CD4-positive, alpha-beta memory T cell (primary cell): ENCODE data around the gene SELENON. TPM values are rescaled to one million over a fixed set of nuclear protein-coding genes. Genes with fewer than 3 reads are reported as not detected.

Experiments used
- CTCF ChIA-PET: fragments of 350-600 bp; sonication (Branson Sonifier 250); formaldehyde crosslinking; loops from one replicate; lab custom pipeline; 2021; ENCODE audit warnings: inconsistent platforms; ENCODE audit not compliant: partially characterized antibody; lab: Charles Lee
- POLR2A ChIA-PET: fragments of 350-600 bp; sonication (Branson Sonifier 250); formaldehyde crosslinking; loops from one replicate; lab custom pipeline; 2021; ENCODE audit not compliant: partially characterized antibody; lab: Charles Lee
- DNase-seq, 5 donors: peaks; one replicate each; pipeline versions ENCODE4 v3.0.0 to v3.0.0-alpha.2; 2020 to 2022; ENCODE audit warnings: mixed read lengths in 1 of 5
- H3K27ac ChIP-seq: one replicate; pipeline ENCODE4 v1.7.0; 2013; ENCODE audit warnings: low read depth, low read length
- H3K27me3 ChIP-seq: 2 replicates; pipeline ENCODE4 v1.7.0; 2013; ENCODE audit warnings: mild to moderate bottlenecking, low read length, moderate library complexity; ENCODE audit not compliant: insufficient read depth
- H3K36me3 ChIP-seq: 2 replicates; pipeline ENCODE4 v1.7.0; 2013; ENCODE audit warnings: mild to moderate bottlenecking, low read length, moderate library complexity; ENCODE audit not compliant: insufficient read depth
- H3K4me1 ChIP-seq: 2 replicates; pipeline ENCODE4 v1.7.0; 2013; ENCODE audit warnings: mild to moderate bottlenecking, low read length, moderate library complexity; ENCODE audit not compliant: insufficient read depth
- H3K4me3 ChIP-seq, 2 donors: one replicate each; pipeline ENCODE4 v1.7.0; 2013; ENCODE audit warnings: low read length in 2 of 2, mild to moderate bottlenecking in 1 of 2
- H3K9me3 ChIP-seq, 2 donors: one replicate each; pipeline ENCODE4 v1.7.0; 2013; ENCODE audit warnings: low read length in 2 of 2, control low read depth in 1 of 2; ENCODE audit not compliant: control insufficient read depth in 1 of 2
- H3K27ac Mint-ChIP-seq, 7 donors: one replicate each; pipeline ENCODE4 v1.8.0; 2020 to 2021; ENCODE audit warnings: mixed read lengths in 7 of 7, mild to moderate bottlenecking in 6 of 7, inconsistent platforms in 3 of 7, moderate library complexity in 3 of 7
- H3K27me3 Mint-ChIP-seq, 2 donors: one replicate each; pipeline ENCODE4 v1.8.0; 2020 to 2021; ENCODE audit warnings: mixed read lengths in 2 of 2
- H3K36me3 Mint-ChIP-seq, 2 donors: one replicate each; pipeline ENCODE4 v1.8.0; 2020 to 2021; ENCODE audit warnings: mixed read lengths in 2 of 2, inconsistent platforms in 1 of 2, mild to moderate bottlenecking in 1 of 2
- H3K4me1 Mint-ChIP-seq, 4 donors: one replicate each; pipeline ENCODE4 v1.8.0; 2020 to 2021; ENCODE audit warnings: mixed read lengths in 4 of 4, mild to moderate bottlenecking in 1 of 4
- H3K4me3 Mint-ChIP-seq, 8 donors: one replicate each; pipeline ENCODE4 v1.8.0; 2020 to 2021; ENCODE audit warnings: mixed read lengths in 8 of 8, mild to moderate bottlenecking in 7 of 8, moderate library complexity in 6 of 8, inconsistent platforms in 3 of 8
- H3K9me3 Mint-ChIP-seq, 8 donors: one replicate each; pipeline ENCODE4 v1.8.0; 2020 to 2021; ENCODE audit warnings: mixed read lengths in 8 of 8, mild to moderate bottlenecking in 5 of 8, inconsistent platforms in 3 of 8, moderate library complexity in 1 of 8
- intact Hi-C: fragments of 100-400 bp; cut with micrococcal nuclease; formaldehyde crosslinking; loops from one replicate; pipeline ENCODE4 v1.15.1; 2023
- polyA plus RNA-seq, 2 donors: library from polyadenylated mRNA; unstranded; fragments of 300-500 nt; fragmentation: Illumina TruSeq; gene quantifications; one replicate each; pipeline ENCODE4 v1.2.3, GENCODE V29; 2021
- total RNA-seq, 2 experiments: library from RNA; stranded (reverse); gene quantifications; one replicate each; pipeline ENCODE4 v1.2.3, GENCODE V29; 2021

SELENON gene
- total and polyA plus RNA-seq, 4 experiments from 2014 or later = 0.65 to 26.2 (median 15.6) TPM

GRCh38 chr1:25797939-25798338, 2.1 kb upstream of the SELENON start:
- Histone ChIP-seq H3K4me3 (no peak overlapping the region), H3K36me3 (no peaks in the 10 kb centered on the region), H3K27me3 (no peaks in the 10 kb centered on the region), H3K27ac (no peak overlapping the region), H3K4me1 (peaks cover 64% of the 10 kb centered on the region), H3K9me3 (no peaks in the 10 kb centered on the region)
- intact Hi-C loops = loop anchor here (1.0 to 10.0 kb wide), 5 partner anchors 121 to 553 kb away; partner anchors contain the start of gene RSRP1
- H3K4me1 Mint-ChIP-seq = peaks cover 40 to 76% (median 59%) of the 10 kb centered on the region in 4 donors
- H3K36me3 Mint-ChIP-seq = peaks cover 0 to 3% of the 10 kb centered on the region in 2 donors
- peak overlapping the region; percentile 57 to 95 (median 77) for H3K27ac Mint-ChIP-seq
- DNase-seq = no peak
- H3K27me3 Mint-ChIP-seq = peaks cover 0 to 2% of the 10 kb centered on the region in 2 donors
- H3K4me3 Mint-ChIP-seq = peak overlapping the region in 5 of 8 donors; percentile 34 to 79 (median 40)
- H3K9me3 Mint-ChIP-seq = peaks cover 0 to 3% (median 0%) of the 10 kb centered on the region in 8 donors
- ChIA-PET POLR2A (interaction anchor here (1.0 to 5.3 kb wide), 5 partner anchors 12 to 188 kb away, joined by 3 to 37 read pairs (median 5); no protein-coding TSS in a partner anchor), CTCF (interaction anchor here (0.8 to 13.3 kb wide), 16 partner anchors 10 to 278 kb away, joined by 3 to 218 read pairs (median 4); partner anchors contain the start of gene MTFR1L)

GRCh38 chr1:25798666-25799351, 1.2 kb upstream of the SELENON start:
- peaks cover 40 to 77% (median 61%) of the 10 kb centered on the region in 4 donors for H3K4me1 Mint-ChIP-seq
- Histone ChIP-seq H3K9me3 (no peaks in the 10 kb centered on the region), H3K27ac (no peak overlapping the region), H3K4me3 (no peak overlapping the region), H3K27me3 (no peaks in the 10 kb centered on the region), H3K36me3 (no peaks in the 10 kb centered on the region), H3K4me1 (peaks cover 72% of the 10 kb centered on the region)
- H3K27me3 Mint-ChIP-seq = peaks cover 0 to 2% of the 10 kb centered on the region in 2 donors
- intact Hi-C loops = loop anchor here (5.0 to 10.0 kb wide), 3 partner anchors 122 to 554 kb away; partner anchors contain the start of gene RSRP1
- peaks cover 0 to 3% of the 10 kb centered on the region in 2 donors for H3K36me3 Mint-ChIP-seq
- H3K27ac Mint-ChIP-seq = peak overlapping the region; percentile 48 to 95 (median 86)
- ChIA-PET POLR2A (interaction anchor here (0.9 to 5.3 kb wide), 8 partner anchors 11 to 295 kb away, joined by 3 to 37 read pairs (median 5); no protein-coding TSS in a partner anchor), CTCF (interaction anchor here (0.8 to 13.3 kb wide), 12 partner anchors 12 to 279 kb away, joined by 3 to 218 read pairs (median 4); no protein-coding TSS in a partner anchor)
- peaks cover 0 to 3% (median 0%) of the 10 kb centered on the region in 8 donors for H3K9me3 Mint-ChIP-seq
- H3K4me3 Mint-ChIP-seq = peak overlapping the region; percentile 60 to 82 (median 74)
- no peak for DNase-seq

- intact Hi-C loops = loop anchor here (5.0 to 10.0 kb wide), 3 partner anchors 122 to 555 kb away; partner anchors contain the start of gene RSRP1
- no peaks in the 10 kb centered on the region for H3K36me3 ChIP-seq
- CTCF ChIA-PET = interaction anchor here (1.6 to 13.3 kb wide), 4 partner anchors 11 to 188 kb away, joined by 3 to 218 read pairs (median 37); no protein-coding TSS in a partner anchor
- no peak for DNase-seq
- H3K27ac Mint-ChIP-seq = peak overlapping the region; percentile 61 to 88 (median 75)
- peaks cover 0 to 2% of the 10 kb centered on the region in 2 donors for H3K27me3 Mint-ChIP-seq
- H3K4me3 Mint-ChIP-seq = peak overlapping the region; percentile 71 to 82 (median 74)
- peaks cover 0 to 3% (median 0%) of the 10 kb centered on the region in 8 donors for H3K9me3 Mint-ChIP-seq
- no peak overlapping the region for H3K4me3 ChIP-seq
- peaks cover 72% of the 10 kb centered on the region for H3K4me1 ChIP-seq
- POLR2A ChIA-PET = interaction anchor here (0.7 to 5.3 kb wide), 9 partner anchors 11 to 296 kb away, joined by 3 to 37 read pairs (median 4); partner anchors contain the start of genes LDLRAP1 and MTFR1L
- no peak overlapping the region for H3K27ac ChIP-seq
- H3K27me3 ChIP-seq = no peaks in the 10 kb centered on the region
- H3K4me1 Mint-ChIP-seq = peaks cover 44 to 82% (median 66%) of the 10 kb centered on the region in 4 donors
- H3K36me3 Mint-ChIP-seq = peaks cover 0 to 3% of the 10 kb centered on the region in 2 donors
- H3K9me3 ChIP-seq = no peaks in the 10 kb centered on the region
Observed at GRCh38 chr1:25799352-25799934, 550 bp upstream of the SELENON start.

- DNase-seq = no peak
- H3K4me1 ChIP-seq = peaks cover 78% of the 10 kb centered on the region
- H3K36me3 ChIP-seq = peaks cover 2% of the 10 kb centered on the region
- Mint-ChIP-seq H3K27ac (peak overlapping the region; percentile 58 to 91 (median 70)), H3K9me3 (peaks cover 0 to 3% (median 0%) of the 10 kb centered on the region in 8 donors), H3K27me3 (peaks cover 0 to 2% of the 10 kb centered on the region in 2 donors), H3K36me3 (peaks cover 8 to 11% of the 10 kb centered on the region in 2 donors), H3K4me1 (peaks cover 44 to 84% (median 65%) of the 10 kb centered on the region in 4 donors), H3K4me3 (peak overlapping the region; percentile 79 to 88 (median 82))
- H3K4me3 ChIP-seq = peak overlapping the region in 1 of 2 donors; percentile 21
- H3K27me3 ChIP-seq = no peaks in the 10 kb centered on the region
- CTCF ChIA-PET = interaction anchor here (1.0 to 13.3 kb wide), 10 partner anchors 9 to 296 kb away, joined by 3 to 218 read pairs (median 6); no protein-coding TSS in a partner anchor
- H3K27ac ChIP-seq = no peak overlapping the region
- intact Hi-C loops = no loop called here
- POLR2A ChIA-PET = interaction anchor here (0.5 to 5.3 kb wide), 9 partner anchors 18 to 257 kb away, joined by 4 to 37 read pairs (median 6); partner anchors contain the start of genes LDLRAP1, MAN1C1 and MTFR1L
- no peaks in the 10 kb centered on the region for H3K9me3 ChIP-seq
Observed at GRCh38 chr1:25800703-25801377, 847 bp downstream of the SELENON start.

- Histone ChIP-seq H3K4me3 (no peak overlapping the region), H3K27ac (no peak overlapping the region), H3K9me3 (no peaks in the 10 kb centered on the region), H3K36me3 (peaks cover 5% of the 10 kb centered on the region), H3K4me1 (peaks cover 57% of the 10 kb centered on the region), H3K27me3 (no peaks in the 10 kb centered on the region)
- peak in 1 of 5 donors; percentile 29 for DNase-seq
- POLR2A ChIA-PET = interaction anchor here (0.8 to 3.4 kb wide), 5 partner anchors 16 to 265 kb away, joined by 3 to 19 read pairs (median 4); partner anchors contain the start of gene MTFR1L
- Mint-ChIP-seq H3K9me3 (peaks cover 0 to 1% (median 0%) of the 10 kb centered on the region in 8 donors), H3K4me3 (peak overlapping the region; percentile 39 to 84 (median 62)), H3K4me1 (peaks cover 29 to 65% (median 47%) of the 10 kb centered on the region in 4 donors), H3K36me3 (peaks cover 18 to 20% of the 10 kb centered on the region in 2 donors), H3K27me3 (no peaks in the 10 kb centered on the region), H3K27ac (peak overlapping the region; percentile 6 to 87 (median 61))
- intact Hi-C loops = no loop called here
- CTCF ChIA-PET = interaction anchor here (1.2 to 13.3 kb wide), 6 partner anchors 8 to 282 kb away, joined by 3 to 218 read pairs (median 5); no protein-coding TSS in a partner anchor
Observed at GRCh38 chr1:25802915-25803314, 2.9 kb downstream of the SELENON start.

- Mint-ChIP-seq H3K27me3 (no peaks in the 10 kb centered on the region), H3K4me1 (peaks cover 27 to 61% (median 43%) of the 10 kb centered on the region in 4 donors), H3K36me3 (peaks cover 18 to 20% of the 10 kb centered on the region in 2 donors), H3K9me3 (peaks cover 0 to 1% (median 0%) of the 10 kb centered on the region in 8 donors), H3K27ac (peak overlapping the region in 1 of 7 donors; percentile 75), H3K4me3 (peak overlapping the region in 2 of 8 donors; percentile 41 to 59)
- Histone ChIP-seq H3K4me1 (peaks cover 52% of the 10 kb centered on the region), H3K27ac (no peak overlapping the region), H3K36me3 (peaks cover 5% of the 10 kb centered on the region), H3K9me3 (no peaks in the 10 kb centered on the region), H3K27me3 (no peaks in the 10 kb centered on the region), H3K4me3 (no peak overlapping the region)
- POLR2A ChIA-PET = interaction anchor here (0.8 to 3.4 kb wide), 5 partner anchors 16 to 265 kb away, joined by 3 to 19 read pairs (median 4); partner anchors contain the start of gene MTFR1L
- DNase-seq = no peak
- CTCF ChIA-PET = interaction anchor here (0.7 to 13.3 kb wide), 5 partner anchors 175 to 306 kb away, joined by 3 to 218 read pairs (median 3); no protein-coding TSS in a partner anchor
- intact Hi-C loops = no loop called here
Observed at GRCh38 chr1:25803368-25803767, 3.4 kb downstream of the SELENON start.
